K562 (cell line): ENCODE results near the gene HES3. TPM values are rescaled to one million over a fixed set of nuclear protein-coding genes. Genes with fewer than 3 reads are reported as not detected.

Experiments
- ATAC-seq: fragments of 200-7000 bp; cut with Tn5 transposase; 3 replicates; pipeline ENCODE4 v1.9.1; 2020; ENCODE audit warnings: moderate library complexity
- BruUV-seq: library from RNA; stranded (reverse); fragments of 400-500 nt; replicated peaks from 2 replicates; lab custom pipeline; 2021; lab: Mats Ljungman, UMichigan
- CTCF ChIA-PET: fragments of 300-600 bp; formaldehyde crosslinking; extraction: SDS; loops from one replicate; lab custom pipeline; 2021; ENCODE audit warnings: low intra/inter-chr PET ratio; lab: Yijun Ruan, JAX
- POLR2A ChIA-PET: fragments of 300-600, 350-650 bp; sonication (Branson Sonifier 250); formaldehyde crosslinking; extraction: SDS; loops from one replicate; lab custom pipeline; 2021; ENCODE audit warnings: antibody characterized with exemption, inconsistent platforms; lab: Yijun Ruan, JAX
- DNase-seq, 4 experiments: peaks; one replicate each; pipeline versions ENCODE4 v3.0.0 to v3.0.0-alpha.2; 2011 to 2018; ENCODE audit warnings: low spot score in 3 of 4, mixed read lengths in 3 of 4; ENCODE audit errors: extremely low read depth in 1 of 4
- FAIRE-seq: peaks from 2 replicates; lab custom pipeline; 2011; peaks lifted over from hg19 to GRCh38; lab: Jason Lieb, UNC
- H2AFZ ChIP-seq: 2 replicates; pipeline ENCODE4 v1.6.0; 2011; ENCODE audit warnings: low read depth, low read length, control low read depth, inconsistent platforms
- H3K27ac ChIP-seq: fragments of 200-600 bp; 3 replicates; pipeline ENCODE4 v1.8.0; 2011; ENCODE audit warnings: low read depth, mild to moderate bottlenecking, control low read depth, inconsistent platforms, low read length, moderate library complexity, mixed read lengths; ENCODE audit errors: extremely low read depth
- H3K27me3 ChIP-seq, 2 experiments: fragments of 300-600 bp in 1 of 2; 2 replicates in 1 of 2; 3 replicates in 1 of 2; pipeline versions ENCODE4 v1.6.0 to v1.8.0; 2011; ENCODE audit warnings: inconsistent platforms in 2 of 2, low read length in 2 of 2, mild to moderate bottlenecking in 1 of 2, mixed read lengths in 1 of 2, moderate library complexity in 1 of 2; ENCODE audit not compliant: control insufficient read depth in 2 of 2, insufficient read depth in 2 of 2
- H3K36me3 ChIP-seq: fragments of 300-600 bp; 3 replicates; pipeline ENCODE4 v1.8.0; 2011; ENCODE audit warnings: mild to moderate bottlenecking, low read length, inconsistent platforms; ENCODE audit not compliant: control insufficient read depth, insufficient read depth
- H3K4me1 ChIP-seq, 2 experiments: fragments of 200-600 bp in 1 of 2; replicated peaks in 1 of 2; 2 replicates in 1 of 2; 3 replicates in 1 of 2; pipeline versions ENCODE4 v1.5.1 to v1.8.0; 2011; ENCODE audit warnings: inconsistent platforms in 2 of 2, low read length in 2 of 2, mild to moderate bottlenecking in 1 of 2, mixed read lengths in 1 of 2, moderate library complexity in 1 of 2; ENCODE audit not compliant: control insufficient read depth in 2 of 2, insufficient read depth in 2 of 2
- H3K4me2 ChIP-seq: 2 replicates; pipeline ENCODE4 v1.6.1; 2011; ENCODE audit warnings: low read length, control low read depth, inconsistent platforms, mixed read lengths; ENCODE audit not compliant: insufficient read depth
- H3K4me3 ChIP-seq: fragments of 200-600 bp; sonication (generic), shearing (Covaris generic); 2 replicates; pipeline ENCODE4 v1.5.1; 2016; ENCODE audit warnings: control low read depth, inconsistent platforms
- H3K79me2 ChIP-seq: fragments of 200-600 bp; 3 replicates; pipeline ENCODE4 v1.8.0; 2011; ENCODE audit warnings: low read length, inconsistent platforms; ENCODE audit not compliant: control insufficient read depth, insufficient read depth
- H3K9ac ChIP-seq, 2 experiments: 2 replicates each; pipeline versions ENCODE4 v1.6.0 to v1.6.1; 2011; ENCODE audit warnings: low read depth in 2 of 2, low read length in 2 of 2, control low read depth in 1 of 2, inconsistent platforms in 1 of 2, mild to moderate bottlenecking in 1 of 2, mixed read lengths in 1 of 2; ENCODE audit not compliant: insufficient read depth in 1 of 2
- H3K9me1 ChIP-seq: one replicate; pipeline ENCODE4 v1.6.0; 2011; ENCODE audit warnings: inconsistent platforms, mild to moderate bottlenecking, low read length, moderate library complexity; ENCODE audit not compliant: control insufficient read depth, insufficient read depth
- H3K9me3 ChIP-seq: replicated peaks from 2 replicates; pipeline ENCODE4 v1.5.1; 2011; ENCODE audit warnings: low read depth, low read length, inconsistent platforms; ENCODE audit not compliant: control insufficient read depth, insufficient read depth
- H4K20me1 ChIP-seq: replicated peaks from 2 replicates; pipeline ENCODE4 v1.6.1; 2011; ENCODE audit warnings: low read length, inconsistent platforms, mixed read lengths; ENCODE audit not compliant: control insufficient read depth, insufficient read depth
- BDP1 ChIP-seq: IDR thresholded peaks from 3 replicates; pipeline ENCODE4 v1.6.1; 2011; ENCODE audit not compliant: insufficient read length, insufficient read depth
- COPS2 ChIP-seq: fragments of 450-650 bp; conservative IDR thresholded peaks from 2 replicates; pipeline ENCODE4 v1.6.1; 2016; ENCODE audit warnings: mild to moderate bottlenecking, moderate library complexity
- HES1 ChIP-seq: fragments of 450-650 bp; IDR thresholded peaks from 2 replicates; pipeline ENCODE4 v1.6.1; 2016; ENCODE audit warnings: low read depth, mild to moderate bottlenecking, moderate library complexity
- IFI16 ChIP-seq: fragments of 250-450 bp; sonication (Bioruptor Pico); IDR thresholded peaks from 2 replicates; pipeline ENCODE4 v2.1.2; 2022; ENCODE audit warnings: mild to moderate bottlenecking, inconsistent platforms
- KDM1A ChIP-seq, 2 experiments: fragments of 450-650 bp; IDR thresholded peaks; 2 replicates each; pipeline ENCODE4 v1.6.1; 2016; ENCODE audit warnings: mild to moderate bottlenecking in 2 of 2
- KDM2B ChIP-seq: fragments of 250-450 bp; sonication (Bioruptor Pico); IDR thresholded peaks from 2 replicates; pipeline ENCODE4 v1.8.0; 2021; ENCODE audit warnings: mild to moderate bottlenecking, moderate library complexity
- MAFG ChIP-seq: fragments of 450-650 bp; conservative IDR thresholded peaks from 2 replicates; pipeline ENCODE4 v1.6.1; 2016; ENCODE audit warnings: missing genetic modification characterization, missing compliant biosample characterization
- MAX ChIP-seq: sonication (generic); formaldehyde crosslinking; IDR thresholded peaks from 2 replicates; pipeline ENCODE4 v1.9.0; 2022; ENCODE audit warnings: mild to moderate bottlenecking, missing genetic modification reagents
- PRDM10 ChIP-seq: fragments of 450-650 bp; IDR thresholded peaks from 2 replicates; pipeline ENCODE4 v1.6.1; 2018; ENCODE audit not compliant: partially characterized antibody
- SIRT6 ChIP-seq: IDR thresholded peaks from one replicate; pipeline ENCODE4 v1.6.1; 2012; ENCODE audit warnings: low read depth, mild to moderate bottlenecking, control low read depth, inconsistent platforms, low read length, moderate library complexity
- TEAD4 ChIP-seq, 2 experiments: sonication (generic) in 1 of 2; formaldehyde crosslinking in 1 of 2; IDR thresholded peaks; 2 replicates each; pipeline versions ENCODE4 v1.6.1 to v1.8.0; 2012 to 2022; ENCODE audit warnings: borderline replicate concordance in 1 of 2, inconsistent platforms in 1 of 2, low read length in 1 of 2, mild to moderate bottlenecking in 1 of 2, missing genetic modification reagents in 1 of 2
- TRIM25 ChIP-seq: fragments of 450-650 bp; IDR thresholded peaks from 2 replicates; pipeline ENCODE4 v1.7.0; 2016; ENCODE audit warnings: borderline replicate concordance
- XRCC4 ChIP-seq: IDR thresholded peaks from one replicate; pipeline ENCODE4 v1.6.1; 2011; ENCODE audit not compliant: insufficient read depth, insufficient read length; ENCODE audit errors: extremely low read depth
- ZC3H8 ChIP-seq: fragments of 450-650 bp; IDR thresholded peaks from 2 replicates; pipeline ENCODE4 v1.6.1; 2017
- ZNF12 ChIP-seq: sonication (generic); formaldehyde crosslinking; IDR thresholded peaks from 2 replicates; pipeline ENCODE4 v1.4.0; 2020; ENCODE audit warnings: mild to moderate bottlenecking, missing genetic modification reagents
- WGBS: fragments of 100-300 bp; shearing (Covaris generic); methylation state at CpG from one replicate; pipeline ENCODE4 v1.1.6; 2016; ENCODE audit warnings: low coverage, mixed read lengths; ENCODE audit not compliant: insufficient coverage; ENCODE audit errors: missing lambda C conversion rate; 5-methylcytosine and 5-hydroxymethylcytosine counted together
- in situ Hi-C: fragments of 300-500 bp; cut with MboI; formaldehyde crosslinking; loops from 4 replicates; pipeline ENCODE4 v1.15.0; 2018; ENCODE audit warnings: inconsistent platforms, mixed read lengths
- intact Hi-C: fragments of 100-400 bp; cut with micrococcal nuclease; formaldehyde crosslinking; loops from 2 replicates; pipeline ENCODE4 v1.14.2; 2022
- polyA plus RNA-seq, 8 experiments: library from polyadenylated mRNA; depleted of rRNA in 4 of 8; stranded (reverse) in 5 of 8; unstranded in 3 of 8; fragments of >200 nt; fragmentation: Nextera tagmentation in 2 of 8; fragmentation: Illumina TruSeq in 1 of 8; extraction: Ambion mirVana in 2 of 8; extraction: Trizol in 1 of 8; gene quantifications; 2 replicates each; pipeline versions ENCODE4 v1.2.1 to v1.2.3, GENCODE V29; 2011 to 2014; ENCODE audit warnings: inconsistent platforms in 1 of 8, missing spikeins in 1 of 8
- total RNA-seq, 7 experiments: library from RNA; depleted of rRNA in 6 of 7; stranded (reverse); fragments of >200 nt in 6 of 7; fragmentation: Illumina TruSeq in 2 of 7; extraction: Trizol in 2 of 7; gene quantifications; 2 replicates each; pipeline versions ENCODE4 v1.2.1 to v1.2.3, GENCODE V29; 2011 to 2021; ENCODE audit warnings: low replicate concordance in 1 of 7
- TF ChIP-seq, protein P1 (sequence below): fragments of 250-450 bp; sonication (Bioruptor Pico); IDR thresholded peaks from 2 replicates; pipeline ENCODE4 v1.5.0; 2021

The HES3 gene
- total and polyA plus RNA-seq, 9 of the 15 experiments (the other 6 are each of a cell fraction or from before 2014, with no cell fraction given), result not detected

GRCh38 chr1:6274102-6274501 lies 30.1 kb downstream of the HES3 start:
- FAIRE-seq, result no peak
- Histone ChIP-seq H3K9me3 (no peaks in the 10 kb centered on the region), H3K4me1 (peaks cover 5 to 75% of the 10 kb centered on the region in 2 experiments; a peak in 4 of 5 replicates), H2AFZ (no peak overlapping the region), H3K4me2 (no peak overlapping the region), H3K27ac (no peak overlapping the region), H4K20me1 (peaks cover 8% of the 10 kb centered on the region; the same call in 1 of the 2 replicates), H3K4me3 (no peak overlapping the region), H3K9me1 (no peaks in the 10 kb centered on the region), H3K36me3 (no peaks in the 10 kb centered on the region), H3K9ac (peak overlapping the region in 1 of 2 experiments; percentile 50; a peak in 1 of 4 replicates), H3K27me3 (no peaks in the 10 kb centered on the region), H3K79me2 (no peaks in the 10 kb centered on the region)
- ATAC-seq, result no peak
- whole genome bisulfite sequencing, result 90% methylated on average over 11 of the region's 11 CpGs
- no peak for DNase-seq
- intact Hi-C loops, result no loop called here
- in situ Hi-C loops, result loop anchor here (25.0 kb wide), 1 partner anchor 938 kb away; no protein-coding TSS in a partner anchor
- no TSS peak for BruUV-seq
- no peak for TF ChIP-seq BDP1
- no peak for TF ChIP-seq ZC3H8
- TF ChIP-seq COPS2, result no peak
- TF ChIP-seq MAFG (tag), result no peak
- no peak for TF ChIP-seq PRDM10
- TF ChIP-seq, protein P1, sequence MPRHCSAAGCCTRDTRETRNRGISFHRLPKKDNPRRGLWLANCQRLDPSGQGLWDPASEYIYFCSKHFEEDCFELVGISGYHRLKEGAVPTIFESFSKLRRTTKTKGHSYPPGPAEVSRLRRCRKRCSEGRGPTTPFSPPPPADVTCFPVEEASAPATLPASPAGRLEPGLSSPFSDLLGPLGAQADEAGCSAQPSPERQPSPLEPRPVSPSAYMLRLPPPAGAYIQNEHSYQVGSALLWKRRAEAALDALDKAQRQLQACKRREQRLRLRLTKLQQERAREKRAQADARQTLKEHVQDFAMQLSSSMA (CRISPR knock-in tag), result no peak
- no peak for TF ChIP-seq TRIM25
- TF ChIP-seq KDM2B (CRISPR knock-in tag), result no peak
- no peak for TF ChIP-seq MAX (CRISPR knock-in tag)
- no peak for TF ChIP-seq SIRT6
- no peak for TF ChIP-seq KDM1A (IDR thresholded peaks at IDR 0.05)
- TF ChIP-seq HES1, result no peak
- TF ChIP-seq IFI16 (CRISPR knock-in tag), result no peak
- TF ChIP-seq ZNF12 (CRISPR knock-in tag), result no peak
- no peak for TF ChIP-seq XRCC4
- TF ChIP-seq TEAD4 (IDR thresholded peaks at IDR 0.05; ENCODE audit: low read length), result no peak
- no peak for TF ChIP-seq TEAD4 (CRISPR knock-in tag; IDR thresholded peaks at IDR 0.05; ENCODE audit: borderline replicate concordance)
- ChIA-PET POLR2A (interaction anchor here (0.6 kb wide), 1 partner anchor 9 kb away, joined by 3 read pairs; no protein-coding TSS in a partner anchor), CTCF (no interaction called here)
